HG03520 (cell line): Measurements from ENCODE around the gene EYA3.

Experiments
- ATAC-seq: cut with Tn5 transposase; IDR thresholded peaks from one replicate; pipeline ENCODE4 v1.9.1; 2021; ENCODE audit warnings: mild to moderate bottlenecking, moderate library complexity; ENCODE audit not compliant: unreplicated experiment

Gene EYA3

GRCh38 chr1:27973771-27974416 lies 114.5 kb downstream of the EYA3 start:
- ATAC-seq, result no peak

DNA sequence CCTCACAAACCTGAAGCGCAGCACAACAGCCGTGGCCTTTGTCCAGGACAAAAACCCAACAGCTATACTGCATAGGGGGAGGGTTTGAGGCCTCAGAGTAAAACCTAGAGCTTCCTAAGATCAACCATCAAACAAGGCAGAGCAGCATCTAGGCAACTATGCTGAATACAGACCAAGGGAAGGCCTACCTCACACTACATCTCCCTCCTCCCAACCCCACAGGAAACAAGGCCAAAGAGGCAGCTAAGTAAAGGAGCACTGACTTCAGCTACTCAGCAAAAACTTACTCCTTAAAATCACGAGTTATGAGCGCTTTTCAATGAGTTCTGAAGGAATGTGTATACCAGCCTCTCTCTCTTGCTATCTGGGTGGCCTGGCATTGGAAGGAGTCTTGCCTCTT lies 116.3 kb downstream of the EYA3 start:
- ATAC-seq, result no peak

DNA sequence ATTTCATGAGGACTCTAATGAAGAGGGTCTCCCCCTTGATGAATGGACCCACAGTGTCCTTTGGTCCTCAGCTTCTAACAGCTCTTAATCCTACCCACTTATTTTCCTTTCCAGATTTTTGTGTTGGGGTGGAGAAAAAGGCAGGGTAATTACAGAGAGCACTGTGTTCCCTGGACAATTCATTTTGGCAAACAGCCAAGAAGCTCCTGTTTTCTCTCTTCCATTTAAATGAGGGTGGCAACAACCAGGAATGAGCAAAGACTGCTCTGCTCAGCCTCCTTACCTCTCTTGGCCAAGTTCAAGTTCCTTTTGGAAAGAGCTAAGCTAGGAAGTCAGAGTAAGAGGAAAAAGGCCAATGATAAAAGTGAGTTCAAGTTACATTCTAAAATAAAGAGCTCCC lies 116.7 kb downstream of the EYA3 start:
- no peak for ATAC-seq

DNA sequence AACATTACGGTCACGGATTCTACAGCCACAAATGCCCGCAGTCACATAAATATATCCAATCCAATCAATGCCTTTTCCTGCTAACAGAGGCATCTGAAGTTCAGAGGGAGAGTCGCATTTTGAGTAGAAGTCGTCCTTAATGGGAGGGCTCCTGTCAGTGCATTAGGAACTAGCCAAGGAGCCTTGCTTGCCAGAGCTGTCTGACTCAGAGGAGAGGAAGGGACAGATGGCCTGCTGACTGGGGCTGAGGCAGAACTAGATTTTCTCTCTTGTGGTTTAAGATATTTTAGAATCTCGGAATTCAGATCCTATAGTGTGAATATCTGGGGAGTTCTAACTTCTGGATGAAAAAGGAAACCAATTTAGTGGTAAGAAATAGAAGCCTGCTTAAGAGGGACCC lies 118.0 kb downstream of the EYA3 start:
- ATAC-seq, result no peak

DNA sequence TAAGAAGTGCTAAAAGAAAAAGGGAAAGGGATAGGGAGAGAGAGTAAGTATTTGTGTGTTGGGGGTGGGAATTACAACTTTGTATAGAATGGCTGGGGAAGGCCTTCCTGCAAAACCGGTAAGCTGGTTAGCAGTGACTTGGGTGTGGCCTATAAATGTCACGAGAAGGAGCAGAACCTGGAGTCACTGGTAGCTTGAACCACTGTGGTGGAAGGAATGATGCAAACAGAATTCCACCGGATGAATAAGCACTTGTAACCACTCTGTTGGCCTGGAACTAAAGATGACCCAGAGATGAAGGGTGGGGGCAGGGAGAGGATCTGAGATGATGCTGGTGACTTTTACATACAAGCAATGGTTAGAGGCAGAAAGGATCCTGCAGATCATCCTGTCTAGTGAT lies 119.7 kb downstream of the EYA3 start:
- ATAC-seq, result no peak

GRCh38 chr1:27967884-27968466 lies 120.4 kb downstream of the EYA3 start:
- no peak for ATAC-seq

- no peak for ATAC-seq
These were observed 121.1 kb downstream of the EYA3 start for GRCh38 chr1:27967106-27967883.

- ATAC-seq, result no peak
These were observed 121.9 kb downstream of the EYA3 start for GRCh38 chr1:27966402-27967105.

GRCh38 chr1:27963393-27963792 lies 125.0 kb downstream of the EYA3 start:
- ATAC-seq, result no peak

DNA sequence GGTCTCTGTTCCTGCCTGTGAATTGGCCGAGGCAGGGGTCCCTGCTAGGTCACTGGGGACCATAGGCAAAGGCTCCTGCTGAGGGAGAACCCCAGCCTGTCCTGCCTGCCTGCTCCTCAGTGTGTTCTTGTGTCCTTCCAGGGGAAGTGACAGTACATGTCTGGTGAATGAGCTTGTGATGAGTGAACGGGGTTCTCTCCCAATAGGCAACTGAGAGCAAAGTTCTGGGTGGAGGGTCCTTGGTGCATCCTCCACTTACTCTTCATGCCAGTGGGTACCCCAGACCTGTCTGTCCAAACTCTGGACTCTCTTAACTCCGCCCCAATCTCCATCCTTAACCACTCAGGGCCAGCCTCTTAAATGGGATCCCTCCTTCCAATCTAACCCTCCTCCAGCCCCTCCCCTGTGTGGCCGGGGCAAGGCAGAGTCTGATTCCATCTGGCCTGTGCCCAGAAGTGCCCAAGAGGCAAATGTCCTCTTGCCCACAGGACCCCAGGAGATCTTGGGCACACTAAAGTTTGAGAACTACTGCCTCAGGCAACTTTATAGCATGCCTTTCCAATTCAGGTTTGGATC lies 126.7 kb downstream of the EYA3 start:
- ATAC-seq, result no peak

GRCh38 chr1:27960762-27961645 lies 127.4 kb downstream of the EYA3 start:
- no peak for ATAC-seq

DNA sequence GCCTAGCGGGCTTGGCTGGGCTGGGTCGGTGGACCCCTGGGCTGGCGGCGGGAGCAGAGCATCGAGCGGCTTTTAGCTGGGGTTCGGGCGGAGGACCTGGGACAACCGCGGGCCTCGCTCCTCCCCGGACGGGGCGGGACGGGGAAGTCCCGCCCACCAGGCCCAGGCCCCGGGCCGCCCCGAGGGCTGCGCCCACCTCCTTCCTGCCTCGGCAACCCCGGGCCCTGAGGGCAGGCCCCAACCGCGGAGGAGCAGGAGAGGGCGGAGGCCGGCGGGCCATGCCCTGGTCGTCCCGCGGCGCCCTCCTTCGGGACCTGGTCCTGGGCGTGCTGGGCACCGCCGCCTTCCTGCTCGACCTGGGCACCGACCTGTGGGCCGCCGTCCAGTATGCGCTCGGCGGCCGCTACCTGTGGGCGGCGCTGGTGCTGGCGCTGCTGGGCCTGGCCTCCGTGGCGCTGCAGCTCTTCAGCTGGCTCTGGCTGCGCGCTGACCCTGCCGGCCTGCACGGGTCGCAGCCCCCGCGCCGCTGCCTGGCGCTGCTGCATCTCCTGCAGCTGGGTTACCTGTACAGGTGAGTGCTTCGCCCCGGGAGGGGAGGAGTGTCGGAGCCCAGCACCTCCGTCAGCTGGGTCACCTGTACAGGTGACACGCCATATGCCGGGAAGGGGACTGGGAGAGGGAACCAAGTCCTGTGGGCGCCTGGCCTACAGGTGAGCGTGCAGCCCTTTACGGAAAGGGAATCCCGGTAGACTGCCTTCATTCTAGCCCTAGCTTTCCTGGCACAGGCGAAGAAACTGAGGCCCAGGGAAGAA lies 128.4 kb downstream of the EYA3 start, which contains the start of gene XKR8:
TSS of gene XKR8 (plus strand) at position 182 of the 812 bp plus-strand sequence. CDS start at position 279, 97 bp downstream.
- ATAC-seq, result no peak

- no peak for ATAC-seq
These were observed 129.9 kb downstream of the EYA3 start for GRCh38 chr1:27958513-27958912.

DNA sequence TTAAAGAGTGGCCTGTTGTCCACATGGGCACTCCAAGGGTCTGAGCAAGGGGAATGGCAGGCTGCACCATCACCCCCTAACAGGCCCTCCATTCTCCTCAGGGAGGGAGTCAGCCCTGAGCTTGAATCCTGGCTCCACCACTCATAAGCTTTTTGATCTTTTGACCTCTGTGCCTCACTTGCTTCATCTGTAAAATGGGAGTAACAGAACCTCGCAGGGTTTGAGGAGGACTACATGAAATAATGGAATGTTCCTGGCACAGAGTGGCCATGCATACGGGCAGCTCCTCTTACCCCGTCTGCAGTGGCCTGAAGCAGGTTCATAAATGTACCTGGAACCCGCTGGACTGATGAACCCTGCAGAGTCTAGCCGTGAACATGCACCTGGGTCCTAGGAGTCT lies 130.8 kb downstream of the EYA3 start:
- ATAC-seq, result no peak

- no peak for ATAC-seq
These were observed 131.6 kb downstream of the EYA3 start for GRCh38 chr1:27956761-27957160.

DNA sequence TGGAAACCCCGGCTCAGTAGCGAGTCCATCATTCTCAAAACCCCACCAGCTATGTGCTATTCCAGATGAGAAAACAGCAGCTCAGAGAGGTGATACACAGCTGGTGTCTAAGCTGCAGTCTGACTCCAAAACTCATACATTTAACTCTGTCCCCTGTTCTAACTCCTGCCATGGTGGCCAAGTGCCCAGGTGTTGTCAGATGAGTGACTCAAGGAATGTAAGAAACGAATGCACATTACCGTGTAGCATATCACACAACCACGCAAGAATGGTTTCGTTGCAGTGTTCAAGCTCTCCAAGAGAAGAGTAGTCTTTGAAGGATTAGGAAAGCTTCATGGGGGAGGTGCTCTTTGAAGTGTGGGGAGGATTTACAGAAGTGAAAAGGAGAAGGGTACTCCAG lies 133.3 kb downstream of the EYA3 start:
- ATAC-seq, result no peak

GRCh38 chr1:27954186-27954585 lies 134.2 kb downstream of the EYA3 start:
- no peak for ATAC-seq

GRCh38 chr1:27952147-27952546 lies 136.3 kb downstream of the EYA3 start:
- no peak for ATAC-seq

DNA sequence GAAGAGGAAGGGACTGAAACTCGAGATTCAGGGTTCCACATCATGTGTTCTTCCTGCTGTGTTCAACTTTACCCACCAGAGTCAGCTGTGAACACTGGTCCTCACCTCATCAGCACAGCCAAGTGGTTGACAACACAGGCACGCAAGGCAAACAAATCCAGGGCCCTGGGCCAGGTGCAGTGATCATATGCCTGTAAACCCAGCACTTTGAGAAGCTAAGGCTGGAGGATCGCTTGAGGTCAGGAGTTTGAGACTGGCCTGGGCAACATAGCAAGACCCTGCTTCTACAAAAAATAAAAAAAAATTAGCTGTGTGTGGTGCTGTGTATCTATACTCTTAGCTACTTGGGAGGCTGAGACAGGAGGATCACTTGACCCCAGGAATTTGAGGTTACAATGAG lies 137.0 kb downstream of the EYA3 start:
- no peak for ATAC-seq
